ENCODE data around the gene ETFDH. TPM values are rescaled to one million over a fixed set of nuclear protein-coding genes. Genes with fewer than 3 reads are reported as not detected.

ETFDH gene
- total and polyA plus RNA-seq, 9 of the 15 experiments (the other 6 are each of a cell fraction or from before 2014, with no cell fraction given), result 14.6 to 33.6 (median 25.9) TPM

DNA sequence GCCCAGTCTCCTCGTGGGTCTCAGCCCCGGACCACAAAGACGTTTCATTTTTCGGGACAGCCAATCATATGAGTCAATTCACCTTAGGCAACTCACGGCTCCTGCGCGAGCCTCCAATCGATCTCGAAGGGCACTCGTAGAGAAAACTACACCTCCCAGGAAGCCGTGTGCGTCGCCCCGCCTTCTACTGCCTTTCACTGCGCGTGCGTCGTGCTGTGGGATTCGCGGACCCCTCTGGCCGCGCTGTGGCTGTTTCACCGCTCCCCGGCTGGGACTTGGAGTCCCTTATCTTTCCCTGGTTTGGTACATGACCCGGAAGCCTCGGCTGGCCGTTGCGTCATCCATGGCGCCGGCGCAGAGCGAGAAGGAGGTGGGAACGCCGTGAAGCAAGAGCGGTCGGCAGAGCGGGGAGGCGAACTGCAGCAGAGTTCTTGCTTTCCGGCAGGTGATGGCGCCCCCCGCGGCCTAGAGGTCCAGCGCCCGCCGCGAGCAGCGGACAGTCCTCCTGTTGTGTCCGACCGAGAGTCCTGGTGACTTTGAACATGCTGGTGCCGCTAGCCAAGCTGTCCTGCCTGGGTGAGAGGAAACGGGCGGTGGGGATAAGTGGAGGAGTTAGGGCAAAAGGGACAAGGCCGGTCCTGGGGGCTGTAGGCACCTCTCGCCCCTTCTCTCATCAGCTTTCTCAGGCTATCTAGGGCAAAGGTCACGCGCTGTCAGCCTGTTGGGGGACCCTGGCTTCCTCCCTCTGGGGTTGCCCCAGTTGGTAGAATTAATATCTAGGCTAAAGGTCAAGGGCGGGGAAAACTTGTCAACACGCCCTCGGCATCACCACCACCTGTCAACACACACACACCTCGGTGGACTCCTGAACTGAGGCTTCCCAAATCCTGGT, at the start of gene ETFDH (continued):
- TF ChIP-seq SMARCC2 (IDR thresholded peaks at IDR 0.05; ENCODE audit: low read depth) (peak; percentile 29; the same call in 1 of the 2 replicates), RFX1 (IDR thresholded peaks at IDR 0.05) (no peak), STAG1 (CRISPR knock-in tag; IDR thresholded peaks at IDR 0.05; ENCODE audit: borderline replicate concordance) (no peak), ZNF696 (CRISPR knock-in tag; conservative IDR thresholded peaks at IDR 0.05) (no peak), ZNF766 (CRISPR knock-in tag; conservative IDR thresholded peaks at IDR 0.05) (no peak), ZNF561 (CRISPR knock-in tag; conservative IDR thresholded peaks at IDR 0.05) (no peak), ZKSCAN3 (CRISPR knock-in tag; IDR thresholded peaks at IDR 0.05) (no peak), ETV6 (IDR thresholded peaks at IDR 0.05; ENCODE audit: borderline replicate concordance in 1 of 2, low read depth in 2 of 2, low read length in 1 of 2) (no peak; a peak in 1 of 4 replicates), ETV6 (CRISPR knock-in tag; IDR thresholded peaks at IDR 0.05; ENCODE audit: borderline replicate concordance) (no peak), DNMT1 (IDR thresholded peaks at IDR 0.05) (no peak), KDM1A (IDR thresholded peaks at IDR 0.05) (no peak), SAFB (IDR thresholded peaks at IDR 0.05; ENCODE audit: borderline replicate concordance, low read depth, low read length) (no peak), ZNF143 (CRISPR knock-in tag; IDR thresholded peaks at IDR 0.05) (peak; percentile 95), CTBP1 (IDR thresholded peaks at IDR 0.05; ENCODE audit: borderline replicate concordance) (peak; percentile 77; the same call in 1 of the 2 replicates)
- TF ChIP-seq, protein P1, sequence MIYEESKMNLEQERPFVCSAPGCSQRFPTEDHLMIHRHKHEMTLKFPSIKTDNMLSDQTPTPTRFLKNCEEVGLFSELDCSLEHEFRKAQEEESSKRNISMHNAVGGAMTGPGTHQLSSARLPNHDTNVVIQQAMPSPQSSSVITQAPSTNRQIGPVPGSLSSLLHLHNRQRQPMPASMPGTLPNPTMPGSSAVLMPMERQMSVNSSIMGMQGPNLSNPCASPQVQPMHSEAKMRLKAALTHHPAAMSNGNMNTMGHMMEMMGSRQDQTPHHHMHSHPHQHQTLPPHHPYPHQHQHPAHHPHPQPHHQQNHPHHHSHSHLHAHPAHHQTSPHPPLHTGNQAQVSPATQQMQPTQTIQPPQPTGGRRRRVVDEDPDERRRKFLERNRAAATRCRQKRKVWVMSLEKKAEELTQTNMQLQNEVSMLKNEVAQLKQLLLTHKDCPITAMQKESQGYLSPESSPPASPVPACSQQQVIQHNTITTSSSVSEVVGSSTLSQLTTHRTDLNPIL (CRISPR knock-in tag; IDR thresholded peaks at IDR 0.05), result no peak
- TF ChIP-seq, protein P2, sequence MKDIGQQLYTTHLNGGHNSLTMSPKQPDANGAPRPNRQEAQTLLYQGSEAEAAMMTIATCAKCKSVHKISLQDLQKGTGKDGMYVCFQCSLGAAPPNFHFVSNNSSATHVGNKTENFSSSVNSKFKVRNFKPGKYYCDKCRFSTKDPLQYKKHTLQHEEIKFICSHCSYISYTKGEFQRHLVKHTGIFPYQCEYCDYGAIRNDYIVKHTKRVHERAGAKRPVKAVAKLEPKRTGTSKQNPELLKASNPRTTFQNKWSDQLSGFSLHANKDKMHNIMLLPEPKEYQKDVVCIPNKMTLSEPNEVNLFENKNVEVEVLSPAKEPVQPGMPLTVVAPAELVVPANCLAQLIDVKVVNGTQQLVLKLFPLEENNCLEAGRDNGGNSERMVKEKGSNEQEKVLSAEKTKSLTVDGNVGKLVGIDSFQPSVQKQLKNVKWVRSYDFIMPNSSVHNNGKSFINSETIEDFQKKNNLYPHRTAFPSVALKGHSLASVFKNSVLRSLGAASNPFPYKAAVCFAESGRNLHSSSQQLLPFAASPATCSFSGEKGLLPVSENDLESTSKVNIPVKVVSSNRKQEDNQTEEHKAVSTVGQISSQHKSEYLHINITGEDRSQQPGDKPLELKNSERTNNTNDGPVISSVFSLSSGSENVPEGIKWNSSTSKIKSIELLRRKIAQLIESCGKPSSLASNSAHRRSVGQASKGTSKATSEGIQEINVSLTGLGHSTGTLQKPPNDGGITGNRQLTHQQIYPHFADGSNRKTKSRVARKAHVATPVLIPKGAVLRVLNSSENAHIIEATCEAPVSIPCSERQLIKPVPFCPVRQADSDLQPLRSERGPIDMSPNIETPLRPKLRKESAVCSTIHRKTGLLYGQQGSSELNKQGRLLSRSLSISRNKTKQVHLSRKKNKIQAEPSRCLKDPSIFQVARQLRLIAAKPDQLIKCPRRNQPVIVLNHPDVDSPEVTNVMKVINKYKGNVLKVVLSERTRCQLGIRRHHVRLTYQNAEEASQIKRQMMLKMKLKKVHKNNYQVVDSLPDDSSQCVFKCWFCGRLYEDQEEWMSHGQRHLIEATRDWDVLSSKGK (CRISPR knock-in tag; IDR thresholded peaks at IDR 0.05), result no peak
- TF ChIP-seq, protein P3, sequence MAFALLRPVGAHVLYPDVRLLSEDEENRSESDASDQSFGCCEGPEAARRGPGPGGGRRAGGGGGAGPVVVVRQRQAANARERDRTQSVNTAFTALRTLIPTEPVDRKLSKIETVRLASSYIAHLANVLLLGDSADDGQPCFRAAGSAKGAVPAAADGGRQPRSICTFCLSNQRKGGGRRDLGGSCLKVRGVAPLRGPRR (CRISPR knock-in tag; IDR thresholded peaks at IDR 0.05), result no peak
- TF ChIP-seq, protein P4, sequence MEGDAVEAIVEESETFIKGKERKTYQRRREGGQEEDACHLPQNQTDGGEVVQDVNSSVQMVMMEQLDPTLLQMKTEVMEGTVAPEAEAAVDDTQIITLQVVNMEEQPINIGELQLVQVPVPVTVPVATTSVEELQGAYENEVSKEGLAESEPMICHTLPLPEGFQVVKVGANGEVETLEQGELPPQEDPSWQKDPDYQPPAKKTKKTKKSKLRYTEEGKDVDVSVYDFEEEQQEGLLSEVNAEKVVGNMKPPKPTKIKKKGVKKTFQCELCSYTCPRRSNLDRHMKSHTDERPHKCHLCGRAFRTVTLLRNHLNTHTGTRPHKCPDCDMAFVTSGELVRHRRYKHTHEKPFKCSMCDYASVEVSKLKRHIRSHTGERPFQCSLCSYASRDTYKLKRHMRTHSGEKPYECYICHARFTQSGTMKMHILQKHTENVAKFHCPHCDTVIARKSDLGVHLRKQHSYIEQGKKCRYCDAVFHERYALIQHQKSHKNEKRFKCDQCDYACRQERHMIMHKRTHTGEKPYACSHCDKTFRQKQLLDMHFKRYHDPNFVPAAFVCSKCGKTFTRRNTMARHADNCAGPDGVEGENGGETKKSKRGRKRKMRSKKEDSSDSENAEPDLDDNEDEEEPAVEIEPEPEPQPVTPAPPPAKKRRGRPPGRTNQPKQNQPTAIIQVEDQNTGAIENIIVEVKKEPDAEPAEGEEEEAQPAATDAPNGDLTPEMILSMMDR (IDR thresholded peaks at IDR 0.05 in 2 of 3, conservative IDR thresholded peaks at IDR 0.05 in 1 of 3; ENCODE audit: insufficient read depth in 2 of 3, low read depth in 1 of 3, low read length in 3 of 3), result peak; percentile 66 to 74 (median 67)

All from K562 (cell line).